ENCODE results near the gene FBN2.
"Not testable (repeated sequence)": the region's sequence is repeated elsewhere in the genome, so short reads cannot be mapped to it uniquely, and the experiment has no call there.

FBN2 gene

GRCh38 chr5:128426090-128426534 is 111.9 kb downstream of the FBN2 start:
- no peak for DNase-seq (ENCODE audit: low read depth in 2 of 2)

- no peak for DNase-seq (ENCODE audit: low read depth in 2 of 2)
Measured at GRCh38 chr5:128424646-128425045, 113.4 kb downstream of the FBN2 start.

GRCh38 chr5:128422612-128423011 is 115.4 kb downstream of the FBN2 start:
- no peak for DNase-seq (ENCODE audit: low read depth in 2 of 2)

GRCh38 chr5:128414469-128414868 is 123.6 kb downstream of the FBN2 start:
- DNase-seq (ENCODE audit: low read depth in 2 of 2): no peak

GRCh38 chr5:128413356-128413755 is 124.7 kb downstream of the FBN2 start:
- DNase-seq (ENCODE audit: low read depth in 2 of 2): no peak

- no peak for DNase-seq (ENCODE audit: low read depth in 2 of 2)
Measured at GRCh38 chr5:128412145-128412930, 125.7 kb downstream of the FBN2 start.

- DNase-seq (ENCODE audit: low read depth in 2 of 2): no peak
Measured at GRCh38 chr5:128409166-128409800, 128.8 kb downstream of the FBN2 start.

- no peak for DNase-seq (ENCODE audit: low read depth in 2 of 2)
Measured at GRCh38 chr5:128408622-128409021, 129.4 kb downstream of the FBN2 start.

- DNase-seq (ENCODE audit: low read depth in 2 of 2): no peak
Measured at GRCh38 chr5:128407944-128408343, 130.1 kb downstream of the FBN2 start.

- no peak for DNase-seq (ENCODE audit: low read depth in 2 of 2)
Measured at GRCh38 chr5:128406803-128407202, 131.2 kb downstream of the FBN2 start.

- no peak for DNase-seq (ENCODE audit: low read depth in 2 of 2)
Measured at GRCh38 chr5:128405159-128405558, 132.9 kb downstream of the FBN2 start.

GRCh38 chr5:128403333-128403732 is 134.7 kb downstream of the FBN2 start:
- no peak for DNase-seq (ENCODE audit: low read depth in 2 of 2)

GRCh38 chr5:128402506-128402905 is 135.5 kb downstream of the FBN2 start:
- no peak for DNase-seq (ENCODE audit: low read depth in 2 of 2)

- not testable (repeated sequence) for DNase-seq (ENCODE audit: low read depth in 2 of 2)
Measured at GRCh38 chr5:128400766-128401165, 137.3 kb downstream of the FBN2 start.

GRCh38 chr5:128399111-128399510 is 138.9 kb downstream of the FBN2 start:
- DNase-seq (ENCODE audit: low read depth in 2 of 2): no peak

- DNase-seq (ENCODE audit: low read depth in 2 of 2): no peak
Measured at GRCh38 chr5:128397876-128398275, 140.2 kb downstream of the FBN2 start.

GRCh38 chr5:128395073-128395472 is 143.0 kb downstream of the FBN2 start:
- no peak for DNase-seq (ENCODE audit: low read depth in 2 of 2)

GRCh38 chr5:128384068-128384467 is 154.0 kb downstream of the FBN2 start:
- no peak for DNase-seq (ENCODE audit: low read depth in 2 of 2)

- DNase-seq (ENCODE audit: low read depth in 2 of 2): no peak
Measured at GRCh38 chr5:128380337-128380736, 157.7 kb downstream of the FBN2 start.

- no peak for DNase-seq (ENCODE audit: low read depth in 2 of 2)
Measured at GRCh38 chr5:128378632-128379031, 159.4 kb downstream of the FBN2 start.

GRCh38 chr5:128378196-128378595 is 159.8 kb downstream of the FBN2 start:
- DNase-seq (ENCODE audit: low read depth in 2 of 2): no peak

GRCh38 chr5:128376577-128376976 is 161.5 kb downstream of the FBN2 start:
- no peak for DNase-seq (ENCODE audit: low read depth in 2 of 2)

GRCh38 chr5:128366147-128366546 is 171.9 kb downstream of the FBN2 start:
- no peak for DNase-seq (ENCODE audit: low read depth in 2 of 2)
